NCI-H2029 (cell line): ENCODE measurements around the gene PITRM1.
"Not testable (repeated sequence)": the region's sequence is repeated elsewhere in the genome, so short reads cannot be mapped to it uniquely, and the experiment has no call there.

ENCODE experiments used
- DNase-seq: peaks from one replicate; lab custom pipeline; 2025; lab: John Stamatoyannopoulos, UW

Gene PITRM1

GRCh38 chr10:3198900-3199299 lies 26.3 kb upstream of the PITRM1 start:
- DNase-seq: no peak

- peak; percentile 27 for DNase-seq
Observed at GRCh38 chr10:3197348-3198003, 24.9 kb upstream of the PITRM1 start.

DNA sequence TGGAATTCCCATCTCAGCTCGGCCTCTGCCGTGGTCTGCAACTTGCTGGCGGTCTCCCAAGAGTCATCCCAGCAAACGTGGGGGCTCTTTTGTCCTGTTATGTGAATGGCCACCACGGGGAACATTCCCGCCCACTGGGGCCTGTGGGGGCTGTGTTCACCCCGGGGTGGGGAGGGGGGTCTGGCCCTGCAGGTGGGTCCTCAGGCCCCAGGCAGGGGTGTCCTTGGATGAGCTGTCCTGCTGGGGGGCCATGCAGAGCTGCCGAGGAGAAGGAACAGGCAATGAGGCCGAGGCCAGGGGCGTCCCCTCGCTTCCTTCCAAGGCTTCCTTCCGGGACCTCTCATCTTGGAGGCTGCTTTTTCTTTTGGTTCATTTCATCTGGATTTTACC lies 24.4 kb upstream of the PITRM1 start:
- DNase-seq: no peak

DNA sequence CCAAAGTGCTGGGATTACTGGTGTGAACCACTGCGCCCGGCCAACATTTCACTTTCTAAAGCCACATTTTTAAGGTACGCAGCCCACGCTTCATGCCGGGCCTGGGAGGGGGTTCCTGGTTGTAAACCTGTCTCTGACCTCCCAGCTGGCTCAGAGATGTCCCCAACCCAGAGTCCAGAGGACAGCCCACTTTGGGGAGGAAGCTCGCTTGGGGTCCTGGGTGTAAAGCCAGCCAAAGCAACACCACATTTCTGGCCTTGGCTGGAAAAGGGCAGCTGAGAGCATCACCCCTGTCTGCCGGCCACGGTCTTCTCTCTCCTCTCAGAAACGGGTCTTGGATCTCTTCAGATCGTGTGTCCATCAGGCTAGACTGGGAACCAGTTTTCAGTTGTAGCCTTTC lies 23.9 kb upstream of the PITRM1 start:
- DNase-seq: no peak

DNA sequence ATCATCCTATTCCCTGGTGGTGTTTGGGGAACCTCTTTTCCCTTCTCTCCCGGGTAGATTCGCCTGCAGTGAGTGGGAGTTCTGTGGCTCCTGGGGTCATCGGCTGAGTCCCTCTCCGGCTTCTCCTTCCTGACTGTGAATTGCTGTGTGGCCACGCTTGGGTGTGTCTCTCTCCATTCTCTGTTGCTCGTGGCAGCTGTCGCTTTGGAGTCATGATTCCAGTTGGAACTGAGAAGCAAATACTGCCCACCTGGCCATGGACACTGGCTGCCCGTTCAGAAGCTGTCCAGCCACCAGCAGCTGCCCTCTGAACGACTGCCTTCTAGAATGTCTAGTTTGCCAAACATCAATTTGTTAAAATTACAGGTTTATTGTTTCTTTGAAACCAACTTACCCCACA lies 23.1 kb upstream of the PITRM1 start:
- DNase-seq: no peak

DNA sequence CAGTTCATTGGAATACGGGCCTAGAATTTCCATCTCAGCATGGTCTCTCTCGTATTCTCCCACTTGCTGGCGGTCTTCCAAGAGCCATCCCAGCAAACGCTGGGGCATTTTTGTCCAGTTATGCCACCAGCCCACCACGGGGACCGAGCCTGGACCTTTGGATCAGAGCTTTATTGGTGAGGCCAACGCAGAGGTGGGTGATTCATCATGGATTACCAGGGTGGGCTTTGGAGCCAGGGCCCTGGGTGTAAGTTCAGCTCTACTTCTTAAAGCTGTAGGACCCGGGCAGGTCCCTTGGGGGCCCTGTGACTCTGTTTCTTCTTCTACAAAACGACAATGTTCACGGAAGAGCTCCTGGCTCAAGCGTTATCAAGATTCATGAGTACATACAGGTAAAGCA lies 22.7 kb upstream of the PITRM1 start:
- no peak for DNase-seq

DNA sequence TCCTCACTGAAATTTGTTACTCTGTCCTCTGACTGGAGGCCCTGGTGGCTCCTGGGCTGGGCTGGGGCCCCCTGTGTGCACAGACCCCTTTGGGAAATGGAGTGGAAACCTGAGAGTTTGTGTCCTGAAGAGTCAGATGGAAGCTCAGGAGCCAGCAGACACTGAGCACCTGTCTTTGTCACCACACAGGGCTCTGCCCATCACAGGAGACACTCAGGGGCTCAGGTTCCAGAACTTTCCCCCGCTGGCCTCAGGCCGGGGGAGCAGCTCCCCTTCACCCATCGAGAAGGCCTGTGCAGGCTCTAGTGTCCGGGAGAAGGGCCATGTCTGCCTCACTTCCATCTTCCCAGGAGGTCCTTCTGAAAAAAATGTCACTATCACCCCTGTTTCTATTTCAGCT lies 22.3 kb upstream of the PITRM1 start:
- DNase-seq: no peak

DNA sequence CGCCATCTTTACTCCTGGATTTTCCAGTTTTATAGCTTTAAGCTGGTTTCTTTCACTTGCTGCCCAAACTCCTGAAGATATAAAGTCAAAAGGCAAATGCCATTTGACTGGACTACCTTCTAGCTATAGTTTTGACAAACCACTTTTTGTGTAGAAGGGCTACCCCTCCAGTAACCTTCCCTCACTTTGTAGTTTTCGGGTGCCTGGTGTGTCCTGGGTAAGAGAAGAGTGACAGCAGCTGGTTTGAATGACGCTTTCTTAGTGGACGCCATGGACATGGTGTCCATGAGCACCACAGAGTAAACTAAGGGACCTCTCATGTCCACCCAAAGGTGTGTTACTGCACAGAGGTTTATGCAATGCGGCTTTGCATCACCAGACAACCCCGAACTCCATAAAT lies 21.2 kb upstream of the PITRM1 start:
- no peak for DNase-seq

DNA sequence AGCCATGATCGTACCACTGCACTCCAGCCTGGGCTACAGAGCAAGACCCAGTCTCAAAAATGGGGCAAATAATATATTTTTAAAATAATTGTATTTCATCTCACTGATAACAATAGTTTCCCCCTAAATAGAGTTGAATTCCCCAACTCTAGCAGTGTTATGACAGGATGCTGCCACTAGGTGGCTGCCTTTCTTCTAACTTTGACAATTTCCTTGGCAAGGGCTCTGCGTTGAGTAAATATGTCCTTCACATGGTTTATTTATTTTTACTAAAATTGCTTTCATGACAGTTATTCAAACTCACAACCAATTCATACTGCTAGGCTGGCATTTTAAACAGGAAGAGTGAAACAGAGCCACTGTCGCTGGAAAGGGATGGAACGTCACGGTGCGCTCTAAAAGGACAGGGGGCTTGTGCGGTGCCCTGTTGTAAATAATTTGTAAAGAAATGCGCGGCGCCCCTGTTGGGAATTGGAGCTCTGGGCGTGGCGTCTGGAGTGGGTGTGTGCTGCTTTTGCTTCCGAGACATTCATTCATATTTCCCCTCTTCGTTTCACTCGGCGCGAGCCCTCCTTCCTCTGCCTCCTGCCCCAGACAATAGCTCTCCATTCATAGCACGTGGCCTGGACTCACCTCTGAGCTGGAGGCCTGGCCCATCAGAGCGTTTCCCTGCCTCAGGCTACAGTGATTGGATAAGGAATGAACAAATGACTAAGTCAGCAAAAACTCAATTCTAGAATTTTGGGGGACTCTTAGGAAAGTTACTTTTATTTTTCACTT lies 20.5 kb upstream of the PITRM1 start:
- DNase-seq: peak; percentile 62

- no peak for DNase-seq
Observed at GRCh38 chr10:3190817-3191216, 18.2 kb upstream of the PITRM1 start.

GRCh38 chr10:3187229-3187628 lies 14.6 kb upstream of the PITRM1 start:
- not testable (repeated sequence) for DNase-seq

- DNase-seq: no peak
Observed at GRCh38 chr10:3186368-3186767, 13.8 kb upstream of the PITRM1 start.

GRCh38 chr10:3185386-3185785 lies 12.8 kb upstream of the PITRM1 start:
- no peak for DNase-seq

GRCh38 chr10:3180355-3181025 lies 7.9 kb upstream of the PITRM1 start:
- DNase-seq: no peak

DNA sequence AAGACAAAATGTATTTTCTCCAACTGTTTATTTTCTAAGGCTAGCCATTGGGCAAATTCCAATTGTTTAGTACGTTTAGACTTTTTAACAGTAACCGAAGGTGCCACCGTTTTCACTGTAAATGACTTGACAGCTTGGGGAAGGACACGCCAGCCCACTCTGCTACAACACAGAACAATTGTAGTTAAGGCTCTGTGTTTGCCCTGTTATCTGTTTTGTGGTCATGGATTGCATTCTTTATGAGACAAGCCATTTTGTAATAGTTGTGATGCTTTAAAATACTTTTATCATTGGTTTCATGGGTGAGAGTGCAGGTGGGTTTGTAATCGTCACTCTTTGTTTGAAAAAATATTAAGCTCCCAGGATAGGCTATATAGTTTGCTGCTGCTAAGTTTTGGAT lies 6.6 kb upstream of the PITRM1 start:
- DNase-seq: no peak

DNA sequence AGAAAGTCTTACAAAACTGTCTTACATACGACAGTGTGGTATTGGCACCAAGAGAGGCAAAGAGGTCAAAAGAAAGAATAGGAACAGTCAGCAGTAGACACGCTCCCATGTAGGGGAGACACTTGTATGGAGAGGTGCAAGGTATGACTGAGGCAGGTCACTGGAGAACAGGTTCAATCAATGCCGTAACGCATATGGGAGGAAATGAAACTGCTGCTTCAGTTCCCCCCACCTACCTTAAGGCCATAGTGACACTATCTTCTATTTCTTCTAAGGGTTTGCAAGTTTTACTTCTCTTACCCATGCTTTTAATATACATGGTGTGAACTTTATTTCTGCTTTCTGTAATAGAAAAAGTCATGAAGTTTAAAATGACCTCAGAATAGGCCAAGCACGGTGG lies 5.5 kb upstream of the PITRM1 start:
- no peak for DNase-seq

- peak; percentile 94 for DNase-seq
Observed at GRCh38 chr10:3173171-3173878, 743 bp upstream of the PITRM1 start.

DNA sequence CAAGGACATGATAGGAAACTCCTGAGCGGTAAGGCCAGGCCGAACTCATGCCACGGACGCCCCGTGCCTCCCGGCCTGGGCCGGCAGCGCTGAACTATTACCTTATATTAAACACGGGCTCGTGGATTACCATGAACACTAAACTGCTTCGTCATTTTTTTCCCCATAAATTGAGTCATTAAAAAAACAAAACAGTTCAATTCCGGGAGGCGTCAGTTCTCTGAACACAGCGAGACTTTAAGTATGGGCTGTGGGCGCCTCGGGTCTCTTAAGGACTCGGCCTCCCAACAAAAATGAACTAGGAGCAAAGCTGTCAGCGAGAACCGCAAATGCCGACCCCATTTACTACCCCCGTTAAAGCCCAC lies 519 bp downstream of the PITRM1 start:
- no peak for DNase-seq

- not testable (repeated sequence) for DNase-seq
Observed at GRCh38 chr10:3171488-3171887, 1.1 kb downstream of the PITRM1 start.

DNA sequence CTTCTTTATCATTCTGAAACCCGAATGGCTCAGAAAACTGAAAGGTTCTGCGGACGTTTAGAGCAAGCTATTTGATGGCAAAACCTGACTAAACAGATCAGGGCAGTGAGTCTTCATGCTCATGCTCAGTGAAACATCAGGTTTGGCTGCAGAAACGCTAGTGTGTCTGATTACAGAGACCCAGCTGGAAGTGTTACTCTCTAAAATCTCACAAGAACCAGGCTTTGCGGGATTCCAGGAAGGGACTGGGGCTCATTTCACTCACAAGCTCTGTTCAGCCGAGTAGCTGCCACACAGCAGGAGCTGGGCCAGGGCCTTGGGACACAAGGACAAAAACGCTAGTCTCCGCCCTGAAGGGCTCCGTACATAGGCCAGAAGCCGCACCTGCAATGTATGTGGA lies 2.9 kb downstream of the PITRM1 start:
- DNase-seq: no peak

DNA sequence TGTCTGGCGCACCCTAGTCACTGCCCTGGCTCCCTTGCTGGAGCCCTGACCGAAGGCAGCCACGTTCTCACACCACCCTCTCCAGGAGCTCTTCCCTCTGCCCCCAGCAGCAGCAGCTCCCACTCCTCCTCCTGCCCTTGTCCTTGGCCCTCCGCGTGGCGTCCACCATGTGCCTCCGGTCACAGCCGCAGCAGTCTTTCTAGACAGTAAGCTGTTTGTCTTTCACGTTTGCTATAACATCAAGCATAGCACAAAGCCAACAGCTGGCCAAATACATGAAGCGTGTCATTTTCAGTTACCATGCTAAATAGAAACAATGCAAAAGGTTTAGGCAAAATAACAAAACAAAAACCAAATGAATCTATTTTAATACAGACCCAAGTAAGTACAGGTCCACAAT lies 3.3 kb downstream of the PITRM1 start:
- DNase-seq: no peak

- DNase-seq: no peak
Observed at GRCh38 chr10:3167611-3168330, 4.8 kb downstream of the PITRM1 start.
